Measurements from ENCODE around the gene GPR87. TPM values are rescaled to one million over a fixed set of nuclear protein-coding genes. Genes with fewer than 3 reads are reported as not detected.

GPR87 gene
- total RNA-seq, 1 experiment from 2014 or later: 15.5 TPM

- Histone ChIP-seq H3K27me3 (ENCODE audit: insufficient read depth, low read depth) (no peaks in the 10 kb centered on the region), H3K27ac (peak overlapping the region; percentile 93)
These were observed 2.0 kb downstream of the GPR87 start for GRCh38 chr3:151314593-151314992.

DNA sequence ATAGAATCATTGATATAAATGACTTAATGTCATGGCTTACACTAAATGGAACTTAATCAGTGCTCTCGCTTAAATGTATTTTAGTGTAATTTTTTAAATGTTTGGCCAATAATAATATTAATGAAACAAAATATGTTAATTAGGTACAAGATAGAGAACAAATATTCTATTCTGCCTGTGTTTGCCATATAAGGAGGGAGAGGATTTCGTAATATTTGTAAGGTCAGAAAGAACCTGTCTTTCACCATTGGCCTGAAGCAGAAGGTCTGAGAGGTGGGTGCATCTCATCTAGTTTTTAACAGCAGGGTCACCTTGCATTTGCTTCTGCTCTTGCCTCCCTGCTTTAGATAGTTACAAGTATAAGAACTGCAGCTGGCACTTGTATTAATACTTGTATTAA is 2.5 kb downstream of the GPR87 start:
- H2AFZ ChIP-seq: no peak overlapping the region
- H3K4me1 ChIP-seq (replicated peaks; ENCODE audit: insufficient read depth): peaks cover 65% of the 10 kb centered on the region
- peak overlapping the region; percentile 79 for H3K4me2 ChIP-seq
- ChIA-PET CTCF (no interaction called here), POLR2A (ENCODE audit: unreplicated experiment) (interaction anchor here (0.6 kb wide), 1 partner anchor 8 kb away, joined by 3 read pairs; no protein-coding TSS in a partner anchor)
- no peaks in the 10 kb centered on the region for H3K9me2 ChIP-seq (ENCODE audit: insufficient read depth)
- H3K9me3 ChIP-seq (ENCODE audit: insufficient read depth, low read depth): no peaks in the 10 kb centered on the region
- H3K36me3 ChIP-seq (ENCODE audit: low read depth): no peaks in the 10 kb centered on the region
- H4K20me1 ChIP-seq (ENCODE audit: insufficient read depth): no peaks in the 10 kb centered on the region
- H3K27me3 ChIP-seq (ENCODE audit: insufficient read depth, low read depth): no peaks in the 10 kb centered on the region
- H3K27ac ChIP-seq: peak overlapping the region; percentile 93; the same call in 1 of the 2 replicates
- peaks cover 23% of the 10 kb centered on the region; the same call in 1 of the 2 replicates for H3F3A ChIP-seq (ENCODE audit: insufficient read depth, low read depth)
- no peak for DNase-seq
- BruUV-seq (replicated peaks): no TSS peak
- intact Hi-C loops (cut with micrococcal nuclease; ENCODE audit: unreplicated experiment): no loop called here
- TF ChIP-seq CTCF (conservative IDR thresholded peaks at IDR 0.05): no peak
- TF ChIP-seq EZH2 (IDR thresholded peaks at IDR 0.05; ENCODE audit: low read depth): no peak
- H3K4me3 ChIP-seq: peak overlapping the region; percentile 57; the same call in 1 of the 2 replicates
- H3K79me2 ChIP-seq (ENCODE audit: low read depth): peaks cover 53% of the 10 kb centered on the region

More at GRCh38 chr3:151314593-151314992, 2.0 kb downstream of the GPR87 start:
- CTCF ChIA-PET: no interaction called here
- DNase-seq: no peak
- no peaks in the 10 kb centered on the region for H3K9me2 ChIP-seq (ENCODE audit: insufficient read depth)
- BruUV-seq (replicated peaks): no TSS peak
- H3K36me3 ChIP-seq (ENCODE audit: low read depth): no peaks in the 10 kb centered on the region
- H4K20me1 ChIP-seq (ENCODE audit: insufficient read depth): no peaks in the 10 kb centered on the region
- POLR2A ChIA-PET (ENCODE audit: unreplicated experiment): interaction anchor here (0.8 kb wide), 1 partner anchor 9 kb away, joined by 3 read pairs; no protein-coding TSS in a partner anchor
- no peaks in the 10 kb centered on the region for H3K9me3 ChIP-seq (ENCODE audit: insufficient read depth, low read depth)
- intact Hi-C loops (cut with micrococcal nuclease; ENCODE audit: unreplicated experiment): no loop called here
- H3K79me2 ChIP-seq (ENCODE audit: low read depth): peaks cover 49% of the 10 kb centered on the region
- H3K4me1 ChIP-seq (replicated peaks; ENCODE audit: insufficient read depth): peaks cover 61% of the 10 kb centered on the region
- H3K4me3 ChIP-seq: peak overlapping the region; percentile 57
- H3F3A ChIP-seq (ENCODE audit: insufficient read depth, low read depth): peaks cover 23% of the 10 kb centered on the region; the same call in 1 of the 2 replicates
- H3K4me2 ChIP-seq: peak overlapping the region; percentile 79
- 0 out of 2 replicates have a peak overlapping the region, but pooled peaks have one; percentile 3 for H2AFZ ChIP-seq
- TF ChIP-seq EZH2 (IDR thresholded peaks at IDR 0.05; ENCODE audit: low read depth): no peak
- TF ChIP-seq CTCF (conservative IDR thresholded peaks at IDR 0.05): no peak

- no peaks in the 10 kb centered on the region for H4K20me1 ChIP-seq (ENCODE audit: insufficient read depth)
- BruUV-seq (replicated peaks): no TSS peak
- no peak overlapping the region for H3K27ac ChIP-seq
- no peak overlapping the region for H3K4me2 ChIP-seq
- H3F3A ChIP-seq (ENCODE audit: insufficient read depth, low read depth): peaks cover 25% of the 10 kb centered on the region; the same call in 1 of the 2 replicates
- no peaks in the 10 kb centered on the region for H3K36me3 ChIP-seq (ENCODE audit: low read depth)
- no peak for DNase-seq
- POLR2A ChIA-PET (ENCODE audit: unreplicated experiment): no interaction called here
- TF ChIP-seq CTCF (conservative IDR thresholded peaks at IDR 0.05) (no peak), EZH2 (IDR thresholded peaks at IDR 0.05; ENCODE audit: low read depth) (no peak)
- CTCF ChIA-PET: no interaction called here
- no peaks in the 10 kb centered on the region for H3K27me3 ChIP-seq (ENCODE audit: insufficient read depth, low read depth)
- H3K4me3 ChIP-seq: no peak overlapping the region
- peaks cover 64% of the 10 kb centered on the region for H3K79me2 ChIP-seq (ENCODE audit: low read depth)
- peaks cover 66% of the 10 kb centered on the region for H3K4me1 ChIP-seq (replicated peaks; ENCODE audit: insufficient read depth)
- intact Hi-C loops (cut with micrococcal nuclease; ENCODE audit: unreplicated experiment): no loop called here
- H3K9me2 ChIP-seq (ENCODE audit: insufficient read depth): no peaks in the 10 kb centered on the region
- H2AFZ ChIP-seq: no peak overlapping the region
- no peaks in the 10 kb centered on the region for H3K9me3 ChIP-seq (ENCODE audit: insufficient read depth, low read depth)
These were observed 3.6 kb downstream of the GPR87 start for GRCh38 chr3:151312972-151313371.

Measured in PC-9 (cell line).